Activated naive CD4-positive, alpha-beta T cell treated with anti-CD3 and anti-CD28 coated beads, Interleukin-2, amount 10 ng/mL, durations not matched to agents 5 hours and 36 hours (primary cell): ENCODE results near the gene EFCAB14. TPM values are rescaled to one million over a fixed set of nuclear protein-coding genes. Genes with fewer than 3 reads are reported as not detected.

Experiments
- total RNA-seq, 2 experiments: library from RNA; stranded (reverse); gene quantifications; one replicate each; pipeline ENCODE4 v1.2.3, GENCODE V29; 2021

Gene EFCAB14, protein sequence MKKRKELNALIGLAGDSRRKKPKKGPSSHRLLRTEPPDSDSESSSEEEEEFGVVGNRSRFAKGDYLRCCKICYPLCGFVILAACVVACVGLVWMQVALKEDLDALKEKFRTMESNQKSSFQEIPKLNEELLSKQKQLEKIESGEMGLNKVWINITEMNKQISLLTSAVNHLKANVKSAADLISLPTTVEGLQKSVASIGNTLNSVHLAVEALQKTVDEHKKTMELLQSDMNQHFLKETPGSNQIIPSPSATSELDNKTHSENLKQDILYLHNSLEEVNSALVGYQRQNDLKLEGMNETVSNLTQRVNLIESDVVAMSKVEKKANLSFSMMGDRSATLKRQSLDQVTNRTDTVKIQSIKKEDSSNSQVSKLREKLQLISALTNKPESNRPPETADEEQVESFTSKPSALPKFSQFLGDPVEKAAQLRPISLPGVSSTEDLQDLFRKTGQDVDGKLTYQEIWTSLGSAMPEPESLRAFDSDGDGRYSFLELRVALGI
- 10 to 100 TPM; 79.2 to 80.1 TPM for total RNA-seq

DNA sequence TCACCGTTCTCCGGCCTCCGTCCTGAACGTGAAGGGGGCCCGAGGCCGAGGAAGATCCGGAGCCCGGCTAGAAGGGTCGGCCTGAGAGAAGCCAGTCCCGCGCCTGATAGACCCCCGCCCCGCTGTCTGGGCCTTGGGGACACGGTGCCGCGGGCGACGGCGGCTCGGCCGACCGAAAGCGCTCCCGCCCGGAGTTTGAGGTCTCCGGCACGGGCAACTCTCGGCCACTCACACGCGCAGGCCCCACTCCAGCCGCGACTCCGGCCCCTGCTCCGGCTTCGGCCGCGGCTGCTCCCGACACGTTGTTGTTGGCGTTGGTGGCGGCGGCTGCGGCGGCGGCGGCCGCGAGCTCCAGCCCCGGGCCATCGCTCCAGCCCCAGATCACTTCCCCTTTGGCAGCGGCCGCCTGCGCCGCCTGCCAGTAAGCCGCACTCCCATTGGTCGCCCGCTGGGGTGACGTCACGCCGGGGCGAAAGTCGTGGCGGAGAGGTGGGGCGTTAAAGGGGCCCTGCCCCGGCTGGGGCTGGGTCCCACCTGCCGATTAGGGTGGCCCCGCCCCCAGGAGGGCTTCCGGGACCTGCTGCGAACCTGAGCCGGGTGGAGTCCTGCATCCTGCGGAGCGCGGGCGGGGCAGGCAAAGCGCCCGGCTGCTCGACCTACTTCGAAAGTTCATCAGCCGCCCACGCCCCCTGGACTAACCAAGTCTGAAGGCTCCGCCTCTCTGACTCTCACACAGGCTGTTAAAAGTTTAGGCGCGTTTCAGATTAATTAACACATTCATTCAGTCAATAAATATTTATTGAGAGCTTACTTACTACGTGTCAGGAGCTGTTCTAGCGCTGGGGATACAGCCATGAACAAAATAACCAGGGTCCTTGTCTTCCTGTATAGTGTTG, at the start of gene EFCAB14:
Gene EFCAB14 (minus strand): TSS at position 388 of the 896 bp plus-strand sequence. CDS start 1,027 bp downstream, outside the sequence.

DNA sequence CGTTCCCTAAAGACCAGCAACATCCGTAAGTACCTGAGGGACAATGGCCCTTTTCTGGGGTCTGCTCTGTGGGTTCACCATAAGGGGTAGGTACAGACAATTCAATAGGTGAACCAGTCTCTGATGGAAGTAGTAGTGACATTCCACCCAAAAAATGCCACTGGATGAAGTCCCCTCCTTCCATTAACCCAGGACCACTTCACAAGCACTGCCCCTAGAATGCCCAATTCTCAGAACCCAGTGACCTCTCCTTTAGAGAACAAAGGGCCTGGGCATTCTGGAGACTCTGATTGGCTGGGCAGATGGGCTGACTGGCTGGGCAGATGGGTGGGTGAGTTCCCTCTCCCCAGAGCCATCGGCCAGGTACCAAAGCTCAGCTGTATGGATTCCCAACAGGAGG, 47.4 kb downstream of the EFCAB14 start, which contains the start of gene TEX38:
Gene TEX38 (plus strand): TSS at position 301 of the 400 bp plus-strand sequence. CDS start 81 bp downstream, at position 382.

GRCh38 chr1:46667782-46668760, 50.8 kb downstream of the EFCAB14 start, which contains the start of gene ATPAF1:
ATPAF1 (minus strand) TSS chr1:46668364; CDS start chr1:46668322, 42 bp downstream.

Other genes with a start within 250 kb of the EFCAB14 start
- under 1 TPM in 1 of 2 experiments, not detected in 1; 0.10 TPM for gene DMBX1, start 229.3 kb downstream of the EFCAB14 start, total RNA-seq
- not detected for gene KNCN, start 167.5 kb downstream of the EFCAB14 start, total RNA-seq
- 10 to 100 TPM; 58.9 to 59.6 TPM for gene MKNK1, start 114.8 kb downstream of the EFCAB14 start, total RNA-seq
- gene MOB3C, start 102.3 kb downstream of the EFCAB14 start, total RNA-seq, result 10 to 100 TPM; 22.3 to 22.4 TPM
- 10 to 100 TPM; 37.2 to 41.3 TPM for gene ATPAF1, start 50.8 kb downstream of the EFCAB14 start, total RNA-seq
- gene TEX38, start 47.3 kb downstream of the EFCAB14 start, total RNA-seq, result not detected
- gene CYP4B1, start 79.9 kb upstream of the EFCAB14 start, total RNA-seq, result not detected
- not detected for gene CYP4A11, start 222.4 kb upstream of the EFCAB14 start, total RNA-seq